Spleen (tissue), 7 donors: ENCODE measurements around the gene NCK2.

Experiments used
- POLR2A ChIP-seq, 3 donors: fragments of 450-650 bp; IDR thresholded peaks; one replicate each; pipeline ENCODE4 v1.5.1; 2017; ENCODE audit warnings: antibody characterized with exemption in 3 of 3, mild to moderate bottlenecking in 1 of 3
- POLR2AphosphoS5 ChIP-seq, 3 donors: sonication (generic); formaldehyde crosslinking; IDR thresholded peaks; one replicate each; pipeline ENCODE4 v1.5.1; 2017; ENCODE audit warnings: antibody characterized with exemption in 3 of 3
- TF ChIP-seq, protein P1 (sequence below), 11 experiments: fragments of 200-600 bp in 7 of 11; fragments of 450-650 bp in 4 of 11; sonication (generic) in 4 of 11; IDR thresholded peaks in 8 of 11; conservative IDR thresholded peaks in 3 of 11; 1 replicate in 7 of 11; 2 replicates in 4 of 11; pipeline versions ENCODE4 v1.4.0 to v1.8.0; 2016 to 2021; ENCODE audit warnings: antibody characterized with exemption in 11 of 11, inconsistent platforms in 4 of 11, mild to moderate bottlenecking in 1 of 11
- donor health status: DM: no; HTN: no; CAD: no; lungs with moderate emphysema.
- donor health status: DM: no; HTN: no; CAD: no.
- donor health status: DM: no; HTN: no; CAD: no.

- TF ChIP-seq POLR2A (IDR thresholded peaks at IDR 0.05): no peak
- TF ChIP-seq, protein P1, sequence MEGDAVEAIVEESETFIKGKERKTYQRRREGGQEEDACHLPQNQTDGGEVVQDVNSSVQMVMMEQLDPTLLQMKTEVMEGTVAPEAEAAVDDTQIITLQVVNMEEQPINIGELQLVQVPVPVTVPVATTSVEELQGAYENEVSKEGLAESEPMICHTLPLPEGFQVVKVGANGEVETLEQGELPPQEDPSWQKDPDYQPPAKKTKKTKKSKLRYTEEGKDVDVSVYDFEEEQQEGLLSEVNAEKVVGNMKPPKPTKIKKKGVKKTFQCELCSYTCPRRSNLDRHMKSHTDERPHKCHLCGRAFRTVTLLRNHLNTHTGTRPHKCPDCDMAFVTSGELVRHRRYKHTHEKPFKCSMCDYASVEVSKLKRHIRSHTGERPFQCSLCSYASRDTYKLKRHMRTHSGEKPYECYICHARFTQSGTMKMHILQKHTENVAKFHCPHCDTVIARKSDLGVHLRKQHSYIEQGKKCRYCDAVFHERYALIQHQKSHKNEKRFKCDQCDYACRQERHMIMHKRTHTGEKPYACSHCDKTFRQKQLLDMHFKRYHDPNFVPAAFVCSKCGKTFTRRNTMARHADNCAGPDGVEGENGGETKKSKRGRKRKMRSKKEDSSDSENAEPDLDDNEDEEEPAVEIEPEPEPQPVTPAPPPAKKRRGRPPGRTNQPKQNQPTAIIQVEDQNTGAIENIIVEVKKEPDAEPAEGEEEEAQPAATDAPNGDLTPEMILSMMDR (IDR thresholded peaks at IDR 0.05 in 8 of 11, conservative IDR thresholded peaks at IDR 0.05 in 3 of 11): no peak
- TF ChIP-seq POLR2AphosphoS5 (IDR thresholded peaks at IDR 0.05): peak; percentile 40 to 71 (median 42)
Observed at GRCh38 chr2:105872142-105872728, 127.5 kb downstream of the NCK2 start.
